ENCODE results near the gene C1orf105.
"Not testable (repeated sequence)": the region's sequence is repeated elsewhere in the genome, so short reads cannot be mapped to it uniquely, and the experiment has no call there.

C1orf105 gene

DNA sequence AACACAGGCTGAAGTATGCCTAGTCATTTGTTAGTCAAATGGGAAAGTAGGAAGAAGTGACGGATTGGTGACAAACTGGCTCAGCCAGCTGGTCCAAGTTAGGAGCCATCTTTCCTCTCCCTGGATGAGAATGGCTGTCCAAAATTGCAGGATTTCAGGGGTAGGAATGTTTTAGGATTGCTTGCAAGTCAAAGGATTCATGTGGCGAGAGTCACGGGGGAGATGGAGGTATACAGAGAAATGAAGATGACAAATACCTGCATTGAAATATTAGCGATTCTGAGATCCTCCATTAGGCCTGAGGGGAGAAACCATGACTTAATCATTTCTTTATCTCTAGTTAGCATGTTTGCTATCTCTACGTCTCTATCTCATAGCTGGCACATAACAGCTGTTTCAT, 65.1 kb downstream of the C1orf105 start:
- TF ChIP-seq, protein P1, sequence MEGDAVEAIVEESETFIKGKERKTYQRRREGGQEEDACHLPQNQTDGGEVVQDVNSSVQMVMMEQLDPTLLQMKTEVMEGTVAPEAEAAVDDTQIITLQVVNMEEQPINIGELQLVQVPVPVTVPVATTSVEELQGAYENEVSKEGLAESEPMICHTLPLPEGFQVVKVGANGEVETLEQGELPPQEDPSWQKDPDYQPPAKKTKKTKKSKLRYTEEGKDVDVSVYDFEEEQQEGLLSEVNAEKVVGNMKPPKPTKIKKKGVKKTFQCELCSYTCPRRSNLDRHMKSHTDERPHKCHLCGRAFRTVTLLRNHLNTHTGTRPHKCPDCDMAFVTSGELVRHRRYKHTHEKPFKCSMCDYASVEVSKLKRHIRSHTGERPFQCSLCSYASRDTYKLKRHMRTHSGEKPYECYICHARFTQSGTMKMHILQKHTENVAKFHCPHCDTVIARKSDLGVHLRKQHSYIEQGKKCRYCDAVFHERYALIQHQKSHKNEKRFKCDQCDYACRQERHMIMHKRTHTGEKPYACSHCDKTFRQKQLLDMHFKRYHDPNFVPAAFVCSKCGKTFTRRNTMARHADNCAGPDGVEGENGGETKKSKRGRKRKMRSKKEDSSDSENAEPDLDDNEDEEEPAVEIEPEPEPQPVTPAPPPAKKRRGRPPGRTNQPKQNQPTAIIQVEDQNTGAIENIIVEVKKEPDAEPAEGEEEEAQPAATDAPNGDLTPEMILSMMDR (conservative IDR thresholded peaks at IDR 0.05), result no peak
- TF ChIP-seq ZFX (IDR thresholded peaks at IDR 0.05), result no peak

DNA sequence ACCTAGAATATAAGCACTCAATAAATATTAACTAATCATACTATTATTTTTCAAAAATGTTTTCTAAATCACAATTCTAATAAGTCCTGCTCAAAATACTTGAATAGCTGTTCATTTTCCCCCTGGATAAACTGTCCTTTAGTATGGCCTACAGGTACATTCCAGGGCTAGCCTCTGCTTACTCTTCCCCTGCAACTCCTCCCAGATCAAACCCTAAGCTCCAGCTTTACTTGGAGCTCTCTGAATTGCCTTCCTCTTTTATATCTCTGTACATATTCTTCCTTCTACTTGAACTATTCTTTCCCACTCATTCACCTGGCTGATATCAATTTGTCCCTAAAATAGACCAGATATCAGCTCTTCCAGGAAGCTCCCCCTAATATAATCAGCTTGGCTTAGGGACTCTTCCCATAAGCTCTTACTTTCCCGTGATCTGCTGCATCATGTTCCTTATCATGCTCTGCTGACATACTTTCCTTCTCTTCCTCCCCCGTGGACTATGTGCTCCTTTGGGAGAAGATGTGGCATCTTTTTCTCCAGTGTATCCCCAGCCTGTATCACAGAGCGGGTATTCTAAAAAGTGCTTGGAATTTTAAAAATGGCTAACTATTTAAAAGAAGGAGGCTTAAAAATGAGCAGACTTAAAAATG, 66.4 kb downstream of the C1orf105 start:
- H3K27ac ChIP-seq, result no peak overlapping the region
- TF ChIP-seq, protein P1 (conservative IDR thresholded peaks at IDR 0.05), result no peak
- TF ChIP-seq ZFX (IDR thresholded peaks at IDR 0.05), result no peak

More for the DNA sequence above, 65.1 kb downstream of the C1orf105 start:
- no peak overlapping the region for H3K27ac ChIP-seq

DNA sequence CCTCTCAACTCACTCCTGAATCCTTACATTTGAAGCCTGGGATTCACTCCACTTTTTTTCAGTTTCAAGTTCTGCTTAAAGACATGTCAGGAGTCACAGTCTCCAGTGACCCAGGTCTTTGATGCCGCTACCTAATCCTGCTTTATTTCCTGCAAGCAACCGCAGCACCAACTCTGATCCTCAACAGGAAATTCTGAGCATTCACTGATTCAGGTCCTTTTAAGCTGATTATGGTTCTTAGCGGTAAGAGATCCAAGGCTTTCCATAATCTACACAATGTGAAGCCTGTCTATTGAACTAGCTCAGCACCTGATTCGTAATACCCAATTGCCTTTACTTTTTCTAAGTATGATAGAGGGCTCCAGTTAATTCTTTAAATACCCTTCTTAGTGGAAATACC, 67.1 kb downstream of the C1orf105 start:
- no peak overlapping the region for H3K27ac ChIP-seq
- TF ChIP-seq, protein P1 (conservative IDR thresholded peaks at IDR 0.05), result no peak
- no peak for TF ChIP-seq ZFX (IDR thresholded peaks at IDR 0.05)

DNA sequence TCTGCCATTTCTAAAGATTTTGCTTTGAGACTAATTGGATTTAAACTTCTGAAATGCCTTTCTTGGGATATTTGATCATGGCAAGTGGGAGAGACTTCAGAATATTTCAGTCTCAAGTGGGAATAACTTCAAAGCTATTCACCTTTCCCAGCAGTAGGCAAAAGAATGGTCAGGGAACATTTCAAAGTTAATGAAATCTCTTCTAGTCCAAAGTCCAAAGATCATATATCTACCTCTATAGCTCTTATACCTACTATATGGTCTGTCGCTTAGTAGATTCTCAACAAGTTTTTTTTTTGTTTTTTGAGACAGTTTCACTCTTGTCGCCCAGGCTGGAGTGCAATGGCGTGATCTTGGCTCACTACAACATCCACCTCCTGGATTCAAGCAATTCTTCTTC, 67.9 kb downstream of the C1orf105 start:
- H3K27ac ChIP-seq, result no peak overlapping the region
- TF ChIP-seq ZFX (IDR thresholded peaks at IDR 0.05), result no peak
- TF ChIP-seq, protein P1 (conservative IDR thresholded peaks at IDR 0.05), result no peak

DNA sequence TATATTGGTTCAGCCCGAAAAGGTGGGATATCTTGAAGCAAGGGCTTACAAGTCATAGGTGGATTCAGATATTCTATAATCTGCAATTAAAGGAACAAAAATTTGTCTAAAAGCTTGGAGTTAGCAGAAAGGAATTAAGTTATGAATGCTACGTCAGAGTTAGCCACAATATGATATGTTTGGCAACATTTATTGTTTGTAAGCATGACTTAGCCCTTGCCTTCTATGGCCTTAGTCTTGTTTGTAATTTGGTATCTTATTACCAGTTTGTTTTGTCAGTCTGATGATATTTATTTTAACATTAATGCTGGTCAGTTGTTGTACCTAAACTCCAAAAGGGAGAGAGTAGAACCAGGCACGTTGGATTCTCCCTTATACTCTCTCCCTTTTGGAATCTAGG, 69.4 kb downstream of the C1orf105 start:
- TF ChIP-seq, protein P1 (conservative IDR thresholded peaks at IDR 0.05), result no peak
- no peak for TF ChIP-seq ZFX (IDR thresholded peaks at IDR 0.05)
- H3K27ac ChIP-seq, result no peak overlapping the region

DNA sequence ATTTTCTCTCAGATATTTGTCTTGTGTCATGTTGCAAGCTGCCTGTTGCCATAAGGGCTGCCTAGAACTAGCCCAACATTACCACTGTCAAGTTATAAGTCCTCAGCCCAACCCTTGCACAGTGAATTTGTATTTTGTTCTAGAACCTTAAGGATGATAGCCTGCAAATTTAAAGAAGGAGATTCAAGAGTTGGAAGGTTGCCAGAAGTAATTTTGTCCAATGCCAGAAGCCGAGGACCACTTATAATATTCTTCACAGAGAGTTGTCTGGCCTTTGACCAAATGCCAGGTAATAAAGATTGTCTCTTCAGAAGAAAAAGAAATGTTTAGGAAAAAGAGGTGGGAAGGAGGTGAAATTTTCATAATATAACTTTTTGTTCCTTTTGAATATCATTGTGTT, 71.9 kb downstream of the C1orf105 start:
- H3K27ac ChIP-seq, result no peak overlapping the region
- TF ChIP-seq ZFX (IDR thresholded peaks at IDR 0.05), result no peak
- TF ChIP-seq, protein P1 (conservative IDR thresholded peaks at IDR 0.05), result no peak

DNA sequence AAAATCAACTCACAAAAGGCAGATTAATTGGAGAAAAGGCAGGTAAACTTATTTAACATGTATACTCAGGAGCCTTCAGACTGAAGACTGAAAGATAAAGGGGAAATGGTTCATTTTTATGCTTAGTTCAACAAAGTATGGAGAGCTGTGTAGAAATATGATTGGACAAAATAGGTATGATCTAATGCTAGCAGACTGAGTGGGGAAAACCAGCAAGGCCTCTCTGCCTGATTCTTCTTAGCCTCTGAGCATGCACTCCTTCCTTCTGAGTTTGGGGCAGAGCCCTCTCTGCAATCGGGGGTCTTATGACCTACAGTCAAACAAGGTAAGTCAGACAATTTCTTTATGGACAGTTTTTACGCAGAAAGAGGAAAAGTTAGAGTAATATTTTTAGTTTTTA, 73.7 kb downstream of the C1orf105 start:
- H3K27ac ChIP-seq, result no peak overlapping the region
- TF ChIP-seq, protein P1 (conservative IDR thresholded peaks at IDR 0.05), result no peak
- no peak for TF ChIP-seq ZFX (IDR thresholded peaks at IDR 0.05)

DNA sequence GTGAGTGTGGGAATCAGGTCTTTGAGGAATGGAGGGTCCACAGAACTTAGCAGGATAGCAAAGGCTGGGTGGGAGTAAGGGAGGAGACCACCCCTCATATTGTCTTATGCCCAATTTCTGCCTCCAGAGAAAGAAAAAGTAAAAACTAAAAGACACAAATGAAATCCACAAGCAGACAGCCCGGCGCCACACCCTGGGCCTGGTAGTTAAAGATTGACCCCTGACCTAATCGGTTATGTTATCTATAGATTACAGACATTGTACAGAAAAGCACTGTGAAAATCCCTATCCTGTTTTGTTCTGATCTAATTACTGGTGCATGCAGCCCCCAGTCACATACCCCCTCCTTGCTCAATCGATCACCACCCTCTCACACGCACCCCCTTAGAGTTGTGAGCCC, 75.6 kb downstream of the C1orf105 start:
- H3K27ac ChIP-seq, result not testable (repeated sequence)
